Stimulated activated naive B cell treated with anti-CD40 and anti-IgM and Interleukin-4, amounts not matched to agents 10 μg/mL and 1 μg/mL and 100 μg/mL, for 72 hours (primary cell): ENCODE data around the gene IL20RA.

ENCODE experiments used
- ATAC-seq, 2 donors: fragments of 150-1000 bp; cut with Tn5 transposase; replicated peaks; 2 replicates each; pipeline ENCODE4 v1.10.0; 2021; ENCODE audit warnings: moderate library complexity in 1 of 2
- DNase-seq: peaks from one replicate; pipeline ENCODE4 v3.0.0; 2021
- H3K27ac Mint-ChIP-seq: one replicate; pipeline ENCODE4 v1.8.0; 2022; ENCODE audit warnings: mild to moderate bottlenecking, mixed read lengths
- H3K27me3 Mint-ChIP-seq, 2 donors: one replicate each; pipeline ENCODE4 v1.8.0; 2022; ENCODE audit warnings: mixed read lengths in 2 of 2
- H3K36me3 Mint-ChIP-seq, 2 donors: one replicate each; pipeline ENCODE4 v1.8.0; 2022; ENCODE audit warnings: mixed read lengths in 2 of 2, mild to moderate bottlenecking in 1 of 2
- H3K4me1 Mint-ChIP-seq, 2 donors: one replicate each; pipeline ENCODE4 v1.8.0; 2022; ENCODE audit warnings: mixed read lengths in 2 of 2, mild to moderate bottlenecking in 1 of 2
- H3K4me3 Mint-ChIP-seq, 2 donors: one replicate each; pipeline ENCODE4 v1.8.0; 2022; ENCODE audit warnings: mild to moderate bottlenecking in 2 of 2, mixed read lengths in 2 of 2, moderate library complexity in 1 of 2
- H3K9me3 Mint-ChIP-seq, 2 donors: one replicate each; pipeline ENCODE4 v1.8.0; 2022; ENCODE audit warnings: mixed read lengths in 2 of 2, mild to moderate bottlenecking in 1 of 2

The IL20RA gene

GRCh38 chr6:137067399-137067798 lies 22.6 kb upstream of the IL20RA start:
- H3K27me3 Mint-ChIP-seq = peaks cover 35% of the 10 kb centered on the region in 2 donors
- H3K36me3 Mint-ChIP-seq = peaks cover 0 to 3% of the 10 kb centered on the region in 2 donors
- DNase-seq (no peak), ATAC-seq (no peak)
- peaks cover 0 to 2% of the 10 kb centered on the region in 2 donors for H3K9me3 Mint-ChIP-seq
- H3K4me1 Mint-ChIP-seq = no peaks in the 10 kb centered on the region
- no peak overlapping the region for H3K4me3 Mint-ChIP-seq
- no peak overlapping the region for H3K27ac Mint-ChIP-seq

GRCh38 chr6:137058037-137058436 lies 13.3 kb upstream of the IL20RA start:
- H3K36me3 Mint-ChIP-seq = no peaks in the 10 kb centered on the region
- peaks cover 8 to 18% of the 10 kb centered on the region in 2 donors for H3K27me3 Mint-ChIP-seq
- H3K27ac Mint-ChIP-seq = no peak overlapping the region
- ATAC-seq (no peak), DNase-seq (no peak)
- no peaks in the 10 kb centered on the region for H3K9me3 Mint-ChIP-seq
- H3K4me3 Mint-ChIP-seq = no peak overlapping the region
- H3K4me1 Mint-ChIP-seq = no peaks in the 10 kb centered on the region

GRCh38 chr6:137056121-137056880 lies 11.5 kb upstream of the IL20RA start:
- ATAC-seq (no peak), DNase-seq (no peak)
- Mint-ChIP-seq H3K27me3 (peaks cover 25 to 35% of the 10 kb centered on the region in 2 donors), H3K27ac (no peak overlapping the region), H3K4me1 (no peaks in the 10 kb centered on the region), H3K4me3 (no peak overlapping the region), H3K9me3 (no peaks in the 10 kb centered on the region), H3K36me3 (no peaks in the 10 kb centered on the region)

DNA sequence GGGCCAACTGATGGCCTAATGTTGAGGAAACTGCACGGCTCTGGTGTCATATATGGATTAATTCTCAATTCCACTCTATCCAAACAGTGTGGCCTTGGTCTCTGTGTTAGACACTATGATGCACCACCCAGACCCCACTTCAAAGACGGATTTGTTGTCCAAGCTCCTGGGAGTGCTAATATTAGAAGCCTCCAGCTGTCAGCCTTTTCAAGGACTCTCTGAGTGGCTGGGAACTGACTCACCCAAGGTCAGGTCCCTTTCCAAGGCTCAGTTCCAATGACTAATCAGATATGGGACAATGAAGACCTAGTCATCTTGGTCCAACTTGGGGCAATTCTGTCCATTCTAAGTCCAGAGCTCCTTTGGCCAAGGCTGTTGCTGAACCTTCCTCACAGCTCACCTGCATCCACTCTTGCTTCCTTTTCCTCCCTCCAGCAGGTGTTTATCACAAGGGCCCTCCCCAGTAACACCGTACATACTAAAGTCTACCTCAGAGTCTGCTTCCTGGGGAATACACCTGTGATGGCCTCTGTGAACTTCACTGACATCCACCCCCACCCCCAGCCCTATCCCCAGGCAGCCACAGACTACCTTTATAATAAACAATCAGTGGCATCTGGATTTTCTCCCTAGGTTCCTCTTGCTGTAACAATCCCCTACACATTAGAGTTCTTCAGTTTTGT lies 7.2 kb upstream of the IL20RA start:
- H3K4me3 Mint-ChIP-seq = no peak overlapping the region
- H3K27me3 Mint-ChIP-seq = peaks cover 55 to 72% of the 10 kb centered on the region in 2 donors
- H3K27ac Mint-ChIP-seq = no peak overlapping the region
- no peaks in the 10 kb centered on the region for H3K9me3 Mint-ChIP-seq
- no peaks in the 10 kb centered on the region for H3K4me1 Mint-ChIP-seq
- no peak for DNase-seq
- no peak for ATAC-seq
- no peaks in the 10 kb centered on the region for H3K36me3 Mint-ChIP-seq

DNA sequence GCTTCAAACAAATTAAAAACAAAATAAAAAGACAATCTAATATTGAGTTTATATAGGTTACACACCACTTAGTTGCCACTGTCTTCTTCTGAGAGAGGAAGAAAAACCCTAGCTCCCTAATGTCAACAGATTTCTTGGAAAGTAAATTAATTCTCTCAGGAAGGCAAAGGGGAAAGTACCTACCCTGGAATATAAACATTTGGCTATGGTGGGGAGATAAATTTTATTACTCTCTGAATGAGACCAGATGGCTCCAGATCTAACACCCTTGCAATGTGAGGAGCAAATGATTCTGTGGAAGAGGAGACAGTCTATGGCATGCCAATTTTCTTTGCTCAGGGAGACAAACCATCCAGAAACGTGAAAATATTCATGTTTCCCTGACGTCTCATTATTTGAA lies 4.3 kb upstream of the IL20RA start:
- Mint-ChIP-seq H3K27ac (no peak overlapping the region), H3K36me3 (no peaks in the 10 kb centered on the region), H3K9me3 (no peaks in the 10 kb centered on the region), H3K4me3 (no peak overlapping the region), H3K27me3 (peaks cover 59 to 71% of the 10 kb centered on the region in 2 donors), H3K4me1 (peaks cover 2 to 5% of the 10 kb centered on the region in 2 donors)
- ATAC-seq = no peak
- DNase-seq = no peak

DNA sequence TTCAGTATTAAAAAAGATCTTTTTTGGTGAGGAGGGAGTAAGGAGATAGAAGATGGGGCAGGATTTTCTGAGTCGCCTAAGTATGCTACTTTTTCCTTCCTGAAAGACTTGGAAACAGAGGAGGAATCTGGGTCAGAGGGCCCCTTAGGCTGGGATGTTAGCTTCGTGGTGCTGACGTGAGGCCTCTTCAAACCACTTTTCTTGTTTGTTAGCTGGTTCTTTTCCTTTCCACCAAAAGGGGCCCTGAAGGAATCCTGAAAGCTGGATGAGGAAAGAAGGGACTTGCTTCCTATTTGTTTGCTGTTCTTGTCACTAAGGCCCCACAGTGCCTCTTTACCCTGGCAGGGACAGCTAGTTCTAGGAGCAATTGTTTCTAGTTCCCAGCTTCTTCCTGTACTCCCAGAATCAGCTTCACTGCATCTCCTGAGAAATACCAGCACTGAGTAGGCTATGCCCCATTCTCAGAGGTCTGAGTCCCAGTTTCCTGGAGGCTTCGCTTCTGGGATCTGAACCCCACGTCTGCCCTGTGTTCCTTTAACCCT lies 2.2 kb upstream of the IL20RA start:
- no peak for DNase-seq
- H3K4me1 Mint-ChIP-seq = peaks cover 2 to 5% of the 10 kb centered on the region in 2 donors
- no peak for ATAC-seq

GRCh38 chr6:137045222-137045789 lies 541 bp upstream of the IL20RA start:
- Mint-ChIP-seq H3K36me3 (no peaks in the 10 kb centered on the region), H3K27me3 (peaks cover 67 to 77% of the 10 kb centered on the region in 2 donors), H3K27ac (no peak overlapping the region), H3K4me1 (peaks cover 2 to 5% of the 10 kb centered on the region in 2 donors), H3K9me3 (no peaks in the 10 kb centered on the region), H3K4me3 (peak overlapping the region; percentile 36 to 84)
- ATAC-seq = no peak
- DNase-seq = no peak

More for the DNA sequence above, 2.2 kb upstream of the IL20RA start:
- Mint-ChIP-seq H3K36me3 (no peaks in the 10 kb centered on the region), H3K27me3 (peaks cover 70 to 78% of the 10 kb centered on the region in 2 donors), H3K9me3 (no peaks in the 10 kb centered on the region), H3K27ac (no peak overlapping the region), H3K4me3 (no peak overlapping the region)

GRCh38 chr6:137043710-137044365 lies 927 bp downstream of the IL20RA start:
- peaks cover 2 to 5% of the 10 kb centered on the region in 2 donors for H3K4me1 Mint-ChIP-seq
- H3K4me3 Mint-ChIP-seq = peak overlapping the region; percentile 80 to 84
- ATAC-seq (peak; percentile 55 to 61), DNase-seq (no peak)
- no peaks in the 10 kb centered on the region for H3K9me3 Mint-ChIP-seq
- H3K27ac Mint-ChIP-seq = no peak overlapping the region
- no peaks in the 10 kb centered on the region for H3K36me3 Mint-ChIP-seq
- H3K27me3 Mint-ChIP-seq = peaks cover 72 to 80% of the 10 kb centered on the region in 2 donors

DNA sequence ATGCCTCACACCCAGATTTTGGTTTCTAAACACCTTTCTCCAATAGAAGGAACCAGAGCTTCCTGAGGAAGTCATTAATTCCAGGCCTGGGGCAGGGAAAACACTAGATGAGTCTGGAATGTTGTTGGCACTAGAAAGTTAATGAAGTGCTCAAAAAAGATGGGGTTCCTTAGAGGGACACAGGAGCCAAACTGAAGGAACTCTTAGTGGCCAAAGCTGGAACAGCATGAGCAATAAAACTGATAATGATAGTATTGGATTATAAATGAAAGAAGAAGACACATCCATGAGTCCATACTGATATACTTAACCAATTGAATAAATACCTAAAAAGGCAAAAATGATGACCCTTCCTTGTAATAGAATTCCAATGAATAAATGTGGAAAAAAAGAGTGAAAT lies 4.4 kb downstream of the IL20RA start:
- no peak for ATAC-seq
- H3K36me3 Mint-ChIP-seq = no peaks in the 10 kb centered on the region
- no peak overlapping the region for H3K27ac Mint-ChIP-seq
- peaks cover 2 to 5% of the 10 kb centered on the region in 2 donors for H3K4me1 Mint-ChIP-seq
- H3K4me3 Mint-ChIP-seq = no peak overlapping the region
- H3K9me3 Mint-ChIP-seq = no peaks in the 10 kb centered on the region
- DNase-seq = no peak
- H3K27me3 Mint-ChIP-seq = peaks cover 65 to 83% of the 10 kb centered on the region in 2 donors

DNA sequence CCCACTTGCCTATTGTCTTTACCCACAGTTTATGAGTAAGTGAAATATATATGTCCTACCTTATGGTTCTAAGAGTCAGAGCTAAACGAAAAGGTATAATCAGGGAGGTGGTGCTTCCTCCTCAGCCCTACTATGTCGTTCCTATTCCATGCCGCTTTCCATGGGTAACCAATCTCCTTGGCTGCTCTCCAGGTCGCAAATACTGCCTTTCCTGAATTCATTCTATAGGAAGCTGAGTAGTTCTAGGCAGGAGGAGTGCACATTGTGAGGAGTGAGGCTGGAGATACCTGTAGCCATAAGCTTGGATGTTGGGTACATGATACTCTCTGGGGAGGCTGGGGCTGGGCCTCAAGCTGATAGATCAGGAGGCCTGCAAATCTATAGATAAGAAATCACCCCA lies 5.8 kb downstream of the IL20RA start:
- ATAC-seq = no peak
- peaks cover 0 to 1% of the 10 kb centered on the region in 2 donors for H3K4me1 Mint-ChIP-seq
- H3K36me3 Mint-ChIP-seq = no peaks in the 10 kb centered on the region
- DNase-seq = no peak
- no peak overlapping the region for H3K4me3 Mint-ChIP-seq
- no peaks in the 10 kb centered on the region for H3K9me3 Mint-ChIP-seq
- no peak overlapping the region for H3K27ac Mint-ChIP-seq
- H3K27me3 Mint-ChIP-seq = peaks cover 62 to 81% of the 10 kb centered on the region in 2 donors

DNA sequence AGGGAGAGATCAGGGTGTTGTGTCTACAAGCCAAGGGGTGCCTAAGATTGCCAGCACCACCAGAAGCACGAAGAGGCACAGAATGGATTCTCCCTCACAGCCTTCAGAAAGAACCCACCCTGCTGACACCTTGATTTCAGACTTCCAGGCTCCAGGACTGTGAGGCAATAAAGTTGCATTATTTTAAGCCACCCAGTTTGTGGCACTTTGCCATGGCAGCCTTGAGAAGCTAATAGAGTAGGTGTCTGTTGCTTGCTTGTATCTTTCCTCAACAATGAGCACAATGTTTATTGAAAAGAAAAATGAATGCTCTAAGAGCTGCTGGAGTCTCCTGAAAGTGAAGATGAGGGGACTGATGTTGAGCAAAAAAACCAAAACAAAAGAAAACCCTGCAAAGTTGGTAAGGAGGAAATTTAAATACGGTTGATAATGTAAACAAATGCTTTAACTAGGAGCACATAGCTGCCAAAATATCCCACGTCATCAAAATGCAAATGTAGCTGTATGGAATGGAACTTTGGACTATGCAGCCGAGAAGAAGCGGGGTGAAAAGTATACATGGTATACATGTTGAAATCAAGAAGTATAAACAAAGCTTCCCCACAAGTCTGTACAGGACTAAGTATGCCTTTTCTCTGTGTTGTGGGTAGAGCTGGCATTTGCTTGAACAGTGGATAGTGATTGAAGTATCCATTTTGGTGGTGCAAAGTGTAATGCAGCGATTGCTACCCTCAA lies 8.0 kb downstream of the IL20RA start:
- DNase-seq (no peak), ATAC-seq (no peak)
- H3K4me1 Mint-ChIP-seq = peaks cover 0 to 4% of the 10 kb centered on the region in 2 donors
- peaks cover 0 to 4% of the 10 kb centered on the region in 2 donors for H3K9me3 Mint-ChIP-seq
- no peak overlapping the region for H3K27ac Mint-ChIP-seq
- no peak overlapping the region for H3K4me3 Mint-ChIP-seq
- peaks cover 60 to 81% of the 10 kb centered on the region in 2 donors for H3K27me3 Mint-ChIP-seq
- no peaks in the 10 kb centered on the region for H3K36me3 Mint-ChIP-seq

GRCh38 chr6:137033828-137034227 lies 10.9 kb downstream of the IL20RA start:
- H3K27me3 Mint-ChIP-seq = peaks cover 51 to 79% of the 10 kb centered on the region in 2 donors
- peaks cover 0 to 4% of the 10 kb centered on the region in 2 donors for H3K4me1 Mint-ChIP-seq
- ATAC-seq (peak; percentile 94 to 96), DNase-seq (peak; percentile 9)
- no peak overlapping the region for H3K4me3 Mint-ChIP-seq
- peaks cover 0 to 4% of the 10 kb centered on the region in 2 donors for H3K9me3 Mint-ChIP-seq
- H3K36me3 Mint-ChIP-seq = no peaks in the 10 kb centered on the region
- H3K27ac Mint-ChIP-seq = no peak overlapping the region

- Mint-ChIP-seq H3K36me3 (no peaks in the 10 kb centered on the region), H3K27ac (no peak overlapping the region), H3K9me3 (peaks cover 0 to 4% of the 10 kb centered on the region in 2 donors), H3K27me3 (peaks cover 58 to 70% of the 10 kb centered on the region in 2 donors), H3K4me3 (no peak overlapping the region), H3K4me1 (peaks cover 0 to 4% of the 10 kb centered on the region in 2 donors)
- DNase-seq = no peak
- ATAC-seq = no peak
Observed at GRCh38 chr6:137031122-137031521, 13.6 kb downstream of the IL20RA start.
